ENCODE results near the gene PEAK1.

PEAK1 gene

GRCh38 chr15:77392762-77393470 lies 27.0 kb downstream of the PEAK1 start:
- H3K9ac ChIP-seq (ENCODE audit: low read length): no peak overlapping the region
- H3K36me3 ChIP-seq (ENCODE audit: control insufficient read depth in 1 of 2, insufficient read depth in 2 of 2, low read length in 2 of 2): no peaks in the 10 kb centered on the region
- no peak overlapping the region for H3K23ac ChIP-seq (ENCODE audit: low read length)
- no peak overlapping the region for H2AK5ac ChIP-seq (ENCODE audit: low read length)
- H2BK120ac ChIP-seq (ENCODE audit: insufficient read depth, low read length, poor library complexity): no peak overlapping the region
- no peaks in the 10 kb centered on the region for H3K9me3 ChIP-seq (ENCODE audit: insufficient read depth, low read depth, low read length)
- H3K27ac ChIP-seq (ENCODE audit: low read depth, low read length): no peak overlapping the region
- H2BK5ac ChIP-seq (ENCODE audit: low read depth, low read length, poor library complexity): no peak overlapping the region
- H3K4ac ChIP-seq (ENCODE audit: low read depth, low read length): no peak overlapping the region
- peak overlapping the region; percentile 50 for H3K4me3 ChIP-seq (ENCODE audit: low read depth, low read length)
- no peak overlapping the region for H4K12ac ChIP-seq (ENCODE audit: low read depth, low read length)
- no peak overlapping the region for H3K14ac ChIP-seq (ENCODE audit: low read length)
- no peak overlapping the region for H2AFZ ChIP-seq (ENCODE audit: insufficient read depth, low read length, poor library complexity)
- no peaks in the 10 kb centered on the region for H3K79me1 ChIP-seq (ENCODE audit: low read length)
- no CpG with 5 or more reads among the region's 7 CpGs for WGBS (ENCODE audit: extremely low coverage, insufficient coverage, insufficient read length)
- H3K79me2 ChIP-seq (ENCODE audit: control insufficient read depth, insufficient read depth, low read length, poor library complexity): peaks cover 4% of the 10 kb centered on the region
- no peak for DNase-seq
- H3K4me2 ChIP-seq (ENCODE audit: low read length): no peak overlapping the region
- H3K4me1 ChIP-seq (ENCODE audit: control insufficient read depth in 1 of 2, insufficient read depth in 2 of 2, low read length in 2 of 2): peaks cover 4 to 5% of the 10 kb centered on the region in 2 experiments
- H4K91ac ChIP-seq (ENCODE audit: low read depth, low read length): no peak overlapping the region
- no peak overlapping the region for H4K8ac ChIP-seq (ENCODE audit: low read depth, low read length)
- no peak overlapping the region for H3K18ac ChIP-seq (ENCODE audit: low read length)
- no peaks in the 10 kb centered on the region for H3K27me3 ChIP-seq (ENCODE audit: insufficient read depth, low read length)
- H2BK12ac ChIP-seq (ENCODE audit: low read length): no peak overlapping the region

- Histone ChIP-seq H2BK12ac (ENCODE audit: low read length) (no peak overlapping the region), H3K79me1 (ENCODE audit: low read length) (no peaks in the 10 kb centered on the region), H3K14ac (ENCODE audit: low read length) (no peak overlapping the region), H3K79me2 (ENCODE audit: control insufficient read depth, insufficient read depth, low read length, poor library complexity) (peaks cover 4% of the 10 kb centered on the region), H4K8ac (ENCODE audit: low read depth, low read length) (no peak overlapping the region), H3K27me3 (ENCODE audit: insufficient read depth, low read length) (no peaks in the 10 kb centered on the region), H3K36me3 (ENCODE audit: control insufficient read depth in 1 of 2, insufficient read depth in 2 of 2, low read length in 2 of 2) (no peaks in the 10 kb centered on the region), H2AFZ (ENCODE audit: insufficient read depth, low read length, poor library complexity) (no peak overlapping the region), H3K23ac (ENCODE audit: low read length) (no peak overlapping the region), H3K4me3 (ENCODE audit: low read depth, low read length) (no peak overlapping the region), H2BK5ac (ENCODE audit: low read depth, low read length, poor library complexity) (no peak overlapping the region), H2AK5ac (ENCODE audit: low read length) (no peak overlapping the region), H3K4ac (ENCODE audit: low read depth, low read length) (no peak overlapping the region), H3K4me1 (ENCODE audit: control insufficient read depth in 1 of 2, insufficient read depth in 2 of 2, low read length in 2 of 2) (peaks cover 4 to 5% of the 10 kb centered on the region in 2 experiments), H2BK120ac (ENCODE audit: insufficient read depth, low read length, poor library complexity) (no peak overlapping the region), H3K4me2 (ENCODE audit: low read length) (no peak overlapping the region), H4K91ac (ENCODE audit: low read depth, low read length) (no peak overlapping the region), H3K27ac (ENCODE audit: low read depth, low read length) (no peak overlapping the region), H3K9me3 (ENCODE audit: insufficient read depth, low read depth, low read length) (no peaks in the 10 kb centered on the region), H3K9ac (ENCODE audit: low read length) (no peak overlapping the region), H3K18ac (ENCODE audit: low read length) (no peak overlapping the region), H4K12ac (ENCODE audit: low read depth, low read length) (no peak overlapping the region)
- no peak for DNase-seq
- WGBS (ENCODE audit: extremely low coverage, insufficient coverage, insufficient read length): no CpG with 5 or more reads among the region's 3 CpGs
These were observed 28.4 kb downstream of the PEAK1 start for GRCh38 chr15:77391372-77391951.

- no peak overlapping the region for H2AK5ac ChIP-seq (ENCODE audit: low read length)
- no peak overlapping the region for H4K12ac ChIP-seq (ENCODE audit: low read depth, low read length)
- H3K36me3 ChIP-seq (ENCODE audit: control insufficient read depth in 1 of 2, insufficient read depth in 2 of 2, low read length in 2 of 2): no peaks in the 10 kb centered on the region
- no peak overlapping the region for H3K9ac ChIP-seq (ENCODE audit: low read length)
- no peak overlapping the region for H3K4me3 ChIP-seq (ENCODE audit: low read depth, low read length)
- no CpG with 5 or more reads among the region's 2 CpGs for WGBS (ENCODE audit: extremely low coverage, insufficient coverage, insufficient read length)
- no peaks in the 10 kb centered on the region for H3K79me2 ChIP-seq (ENCODE audit: control insufficient read depth, insufficient read depth, low read length, poor library complexity)
- no peak overlapping the region for H3K4ac ChIP-seq (ENCODE audit: low read depth, low read length)
- no peak overlapping the region for H4K8ac ChIP-seq (ENCODE audit: low read depth, low read length)
- peaks cover 4 to 5% of the 10 kb centered on the region in 2 experiments for H3K4me1 ChIP-seq (ENCODE audit: control insufficient read depth in 1 of 2, insufficient read depth in 2 of 2, low read length in 2 of 2)
- no peaks in the 10 kb centered on the region for H3K9me3 ChIP-seq (ENCODE audit: insufficient read depth, low read depth, low read length)
- H3K14ac ChIP-seq (ENCODE audit: low read length): no peak overlapping the region
- no peak overlapping the region for H2BK120ac ChIP-seq (ENCODE audit: insufficient read depth, low read length, poor library complexity)
- no peak overlapping the region for H3K4me2 ChIP-seq (ENCODE audit: low read length)
- no peak overlapping the region for H3K18ac ChIP-seq (ENCODE audit: low read length)
- no peak overlapping the region for H3K27ac ChIP-seq (ENCODE audit: low read depth, low read length)
- no peak overlapping the region for H3K23ac ChIP-seq (ENCODE audit: low read length)
- H4K91ac ChIP-seq (ENCODE audit: low read depth, low read length): no peak overlapping the region
- H2AFZ ChIP-seq (ENCODE audit: insufficient read depth, low read length, poor library complexity): no peak overlapping the region
- no peak for DNase-seq
- no peaks in the 10 kb centered on the region for H3K27me3 ChIP-seq (ENCODE audit: insufficient read depth, low read length)
- no peak overlapping the region for H2BK12ac ChIP-seq (ENCODE audit: low read length)
- H3K79me1 ChIP-seq (ENCODE audit: low read length): no peaks in the 10 kb centered on the region
- no peak overlapping the region for H2BK5ac ChIP-seq (ENCODE audit: low read depth, low read length, poor library complexity)
These were observed 32.4 kb downstream of the PEAK1 start for GRCh38 chr15:77387365-77388105.

- H3K27me3 ChIP-seq (ENCODE audit: insufficient read depth, low read length): no peaks in the 10 kb centered on the region
- H4K91ac ChIP-seq (ENCODE audit: low read depth, low read length): no peak overlapping the region
- H2BK12ac ChIP-seq (ENCODE audit: low read length): no peak overlapping the region
- no peak overlapping the region for H2AFZ ChIP-seq (ENCODE audit: insufficient read depth, low read length, poor library complexity)
- no peaks in the 10 kb centered on the region for H3K36me3 ChIP-seq (ENCODE audit: control insufficient read depth in 1 of 2, insufficient read depth in 2 of 2, low read length in 2 of 2)
- no peak overlapping the region for H3K4me2 ChIP-seq (ENCODE audit: low read length)
- peaks cover 4 to 5% of the 10 kb centered on the region in 2 experiments for H3K4me1 ChIP-seq (ENCODE audit: control insufficient read depth in 1 of 2, insufficient read depth in 2 of 2, low read length in 2 of 2)
- no peak overlapping the region for H3K18ac ChIP-seq (ENCODE audit: low read length)
- no peak for DNase-seq
- H2AK5ac ChIP-seq (ENCODE audit: low read length): no peak overlapping the region
- H3K27ac ChIP-seq (ENCODE audit: low read depth, low read length): no peak overlapping the region
- H3K4ac ChIP-seq (ENCODE audit: low read depth, low read length): no peak overlapping the region
- H3K23ac ChIP-seq (ENCODE audit: low read length): no peak overlapping the region
- H4K12ac ChIP-seq (ENCODE audit: low read depth, low read length): no peak overlapping the region
- no peaks in the 10 kb centered on the region for H3K79me1 ChIP-seq (ENCODE audit: low read length)
- H3K14ac ChIP-seq (ENCODE audit: low read length): no peak overlapping the region
- no CpG with 5 or more reads among the region's 2 CpGs for WGBS (ENCODE audit: extremely low coverage, insufficient coverage, insufficient read length)
- H4K8ac ChIP-seq (ENCODE audit: low read depth, low read length): no peak overlapping the region
- H2BK5ac ChIP-seq (ENCODE audit: low read depth, low read length, poor library complexity): no peak overlapping the region
- H3K4me3 ChIP-seq (ENCODE audit: low read depth, low read length): no peak overlapping the region
- no peaks in the 10 kb centered on the region for H3K79me2 ChIP-seq (ENCODE audit: control insufficient read depth, insufficient read depth, low read length, poor library complexity)
- no peaks in the 10 kb centered on the region for H3K9me3 ChIP-seq (ENCODE audit: insufficient read depth, low read depth, low read length)
- H3K9ac ChIP-seq (ENCODE audit: low read length): no peak overlapping the region
- no peak overlapping the region for H2BK120ac ChIP-seq (ENCODE audit: insufficient read depth, low read length, poor library complexity)
These were observed 33.3 kb downstream of the PEAK1 start for GRCh38 chr15:77386626-77387025.

Data from trophoblast cell (in vitro differentiated cells and primary cell).